SK-N-SH (cell line): ENCODE results near the gene FLT1. TPM values are rescaled to one million over a fixed set of nuclear protein-coding genes. Genes with fewer than 3 reads are reported as not detected.

Source experiments
- CTCF ChIA-PET: fragments of 300-600, 350-600 bp; formaldehyde crosslinking; extraction: SDS; loops from one replicate; lab custom pipeline; 2021; lab: Yijun Ruan, JAX
- POLR2A ChIA-PET: fragments of 350-600 bp; sonication (Branson Sonifier 250); formaldehyde crosslinking; extraction: SDS; loops from one replicate; lab custom pipeline; 2020; ENCODE audit warnings: antibody characterized with exemption, inconsistent platforms; lab: Yijun Ruan, JAX
- DNase-seq: peaks from one replicate; pipeline ENCODE4 v3.0.0; 2012
- H2AFZ ChIP-seq: fragments of 200-600 bp; sonication (generic); 2 replicates; pipeline ENCODE4 v1.8.1; 2016; ENCODE audit warnings: antibody characterized with exemption, mild to moderate bottlenecking, low read depth
- H3F3A ChIP-seq: fragments of 200-600 bp; sonication (generic); replicated peaks from 2 replicates; pipeline ENCODE3; 2016; ENCODE audit warnings: antibody characterized with exemption, mild to moderate bottlenecking; ENCODE audit not compliant: insufficient read depth
- H3K27ac ChIP-seq, 2 experiments: fragments of 200-500 bp in 1 of 2; fragments of 200-600 bp in 1 of 2; sonication (Bioruptor generic) in 1 of 2; sonication (generic), shearing (Covaris generic) in 1 of 2; 2 replicates each; pipeline versions ENCODE4 v1.5.1 to v1.6.1; 2014 to 2016; ENCODE audit warnings: low read depth in 2 of 2, inconsistent platforms in 1 of 2, low read length in 1 of 2, mild to moderate bottlenecking in 1 of 2, mixed read lengths in 1 of 2
- H3K27me3 ChIP-seq: fragments of 200-600 bp; sonication (generic), shearing (Covaris generic); 2 replicates; pipeline ENCODE4 v1.6.1; 2016; ENCODE audit warnings: mixed run types; ENCODE audit not compliant: insufficient read depth
- H3K36me3 ChIP-seq, 2 experiments: fragments of 200-500 bp in 1 of 2; fragments of 200-600 bp in 1 of 2; sonication (Bioruptor generic) in 1 of 2; sonication (generic) in 1 of 2; replicated peaks in 1 of 2; 2 replicates each; pipeline versions ENCODE3 to v1.5.1; 2014 to 2016; ENCODE audit warnings: low read length in 1 of 2, mild to moderate bottlenecking in 1 of 2; ENCODE audit not compliant: insufficient read depth in 2 of 2, control insufficient read depth in 1 of 2
- H3K4me1 ChIP-seq, 2 experiments: fragments of 200-500 bp in 1 of 2; fragments of 200-600 bp in 1 of 2; sonication (Bioruptor generic) in 1 of 2; sonication (generic), shearing (Covaris generic) in 1 of 2; 2 replicates each; pipeline versions ENCODE4 v1.5.1 to v1.6.1; 2014 to 2016; ENCODE audit warnings: low read depth in 1 of 2, low read length in 1 of 2, mixed run types in 1 of 2; ENCODE audit not compliant: insufficient read depth in 2 of 2, control insufficient read depth in 1 of 2
- H3K4me2 ChIP-seq: fragments of 200-600 bp; sonication (generic), shearing (Covaris generic); 2 replicates; pipeline ENCODE4 v1.6.1; 2017; ENCODE audit warnings: mixed run types
- H3K4me3 ChIP-seq, 2 experiments: fragments of 200-500 bp in 1 of 2; fragments of 200-600 bp in 1 of 2; sonication (Bioruptor generic) in 1 of 2; sonication (generic), shearing (Covaris generic) in 1 of 2; 2 replicates each; pipeline versions ENCODE4 v1.5.1 to v1.8.1; 2014 to 2016; ENCODE audit warnings: low read depth in 2 of 2, inconsistent platforms in 1 of 2, low read length in 1 of 2, mild to moderate bottlenecking in 1 of 2, mixed read lengths in 1 of 2, moderate library complexity in 1 of 2
- H3K79me2 ChIP-seq: fragments of 200-600 bp; sonication (generic); 2 replicates; pipeline ENCODE4 v1.8.1; 2017; ENCODE audit warnings: mild to moderate bottlenecking; ENCODE audit not compliant: insufficient read depth
- H3K9ac ChIP-seq: fragments of 200-600 bp; sonication (generic); 2 replicates; pipeline ENCODE4 v1.6.1; 2017; ENCODE audit warnings: mixed run types
- H3K9me2 ChIP-seq: fragments of 200-600 bp; sonication (generic); 2 replicates; pipeline ENCODE4 v1.6.1; 2017; ENCODE audit warnings: mixed run types
- H3K9me3 ChIP-seq: fragments of 200-600 bp; sonication (generic); 2 replicates; pipeline ENCODE4 v1.6.1; 2017; ENCODE audit warnings: mixed run types, mild to moderate bottlenecking, moderate library complexity
- H4K20me1 ChIP-seq: fragments of 200-600 bp; sonication (generic); 2 replicates; pipeline ENCODE4 v1.6.1; 2017; ENCODE audit warnings: mild to moderate bottlenecking, mixed run types; ENCODE audit not compliant: insufficient read depth
- EP300 ChIP-seq, 2 experiments: IDR thresholded peaks; 2 replicates each; pipeline versions ENCODE4 v1.4.0 to v1.6.1; 2012; ENCODE audit warnings: borderline replicate concordance in 1 of 2, low read depth in 1 of 2, low read length in 1 of 2
- EZH2phosphoT487 ChIP-seq: fragments of 200-600 bp; sonication (generic); IDR thresholded peaks from 2 replicates; pipeline ENCODE4 v1.6.1; 2017; ENCODE audit warnings: low read depth, mixed run types, mild to moderate bottlenecking, antibody characterized with exemption, moderate library complexity, borderline replicate concordance
- FOXJ3 ChIP-seq: sonication (generic); formaldehyde crosslinking; IDR thresholded peaks from 2 replicates; pipeline ENCODE4 v1.5.1; 2020; ENCODE audit warnings: mild to moderate bottlenecking, missing genetic modification reagents
- FOXM1 ChIP-seq: IDR thresholded peaks from 2 replicates; pipeline ENCODE4 v1.4.0; 2012; ENCODE audit warnings: low read depth, mild to moderate bottlenecking
- GABPA ChIP-seq: IDR thresholded peaks from 2 replicates; pipeline ENCODE4 v1.4.0; 2012; ENCODE audit warnings: low read depth, mild to moderate bottlenecking
- GATA2 ChIP-seq: sonication (generic); formaldehyde crosslinking; IDR thresholded peaks from 2 replicates; pipeline ENCODE4 v1.5.0; 2020; ENCODE audit warnings: mild to moderate bottlenecking, missing genetic modification reagents
- JUND ChIP-seq: IDR thresholded peaks from 2 replicates; pipeline ENCODE4 v1.4.0; 2012
- RAD21 ChIP-seq: IDR thresholded peaks from 2 replicates; pipeline ENCODE4 v1.6.1; 2012; ENCODE audit warnings: mild to moderate bottlenecking, low read length
- RCOR1 ChIP-seq: fragments of 150-350 bp; IDR thresholded peaks from 2 replicates; pipeline ENCODE4 v1.6.1; 2017; ENCODE audit warnings: antibody characterized with exemption, low read length
- REST ChIP-seq: IDR thresholded peaks from 2 replicates; pipeline ENCODE4 v1.6.1; 2012; ENCODE audit warnings: mild to moderate bottlenecking, low read depth, low read length, moderate library complexity
- RXRA ChIP-seq: IDR thresholded peaks from 2 replicates; pipeline ENCODE4 v1.4.0; 2012; ENCODE audit warnings: low read depth, mild to moderate bottlenecking, borderline replicate concordance
- SMC3 ChIP-seq: IDR thresholded peaks from 2 replicates; pipeline ENCODE4 v1.6.1; 2012; ENCODE audit warnings: low read depth, low read length, improper control_type of control experiment
- TEAD4 ChIP-seq: IDR thresholded peaks from 2 replicates; pipeline ENCODE4 v1.4.0; 2012; ENCODE audit warnings: mild to moderate bottlenecking, borderline replicate concordance; ENCODE audit not compliant: insufficient read depth
- USF2 ChIP-seq: fragments of 150-350 bp; IDR thresholded peaks from 2 replicates; pipeline ENCODE4 v1.6.1; 2017; ENCODE audit warnings: antibody characterized with exemption, low read length, low read depth, borderline replicate concordance
- WGBS: methylation state at CpG from one replicate; pipeline ENCODE4 v1.1.6; 2017; ENCODE audit warnings: low lambda C conversion rate; 5-methylcytosine and 5-hydroxymethylcytosine counted together
- polyA plus RNA-seq, 3 experiments: library from polyadenylated mRNA; depleted of rRNA; stranded (reverse); fragments of >200 nt; gene quantifications; 2 replicates each; pipeline ENCODE4 v1.2.3, GENCODE V29; 2012
- TF ChIP-seq, protein P1 (sequence below): IDR thresholded peaks from 2 replicates; pipeline ENCODE4 v1.4.0; 2012; ENCODE audit warnings: low read depth, borderline replicate concordance

The FLT1 gene
- polyA plus RNA-seq, 1 of the 3 experiments (the other 2 are of a cell fraction) = 0.20 TPM

- Histone ChIP-seq H2AFZ (peak overlapping the region; percentile 72; the same call in 1 of the 2 replicates), H3K4me3 (peak overlapping the region; percentile 37 to 51; a peak in 3 of 4 replicates), H3K4me2 (peak overlapping the region; percentile 63; the same call in 1 of the 2 replicates), H3F3A (no peaks in the 10 kb centered on the region), H3K27me3 (peaks cover 56% of the 10 kb centered on the region; the same call in 1 of the 2 replicates), H3K9me2 (no peaks in the 10 kb centered on the region), H4K20me1 (no peaks in the 10 kb centered on the region), H3K79me2 (no peaks in the 10 kb centered on the region), H3K36me3 (no peaks in the 10 kb centered on the region), H3K9ac (no peak overlapping the region), H3K4me1 (no peaks in the 10 kb centered on the region), H3K9me3 (no peaks in the 10 kb centered on the region), H3K27ac (no peak overlapping the region)
- peak; percentile 68; the same call in 1 of the 2 replicates for TF ChIP-seq EZH2phosphoT487
- TF ChIP-seq, protein P1, sequence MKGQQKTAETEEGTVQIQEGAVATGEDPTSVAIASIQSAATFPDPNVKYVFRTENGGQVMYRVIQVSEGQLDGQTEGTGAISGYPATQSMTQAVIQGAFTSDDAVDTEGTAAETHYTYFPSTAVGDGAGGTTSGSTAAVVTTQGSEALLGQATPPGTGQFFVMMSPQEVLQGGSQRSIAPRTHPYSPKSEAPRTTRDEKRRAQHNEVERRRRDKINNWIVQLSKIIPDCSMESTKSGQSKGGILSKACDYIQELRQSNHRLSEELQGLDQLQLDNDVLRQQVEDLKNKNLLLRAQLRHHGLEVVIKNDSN = no peak
- DNase-seq = peak; percentile 44
- CTCF ChIA-PET = no interaction called here
- WGBS = 7% methylated on average over 19 of the region's 96 CpGs
- POLR2A ChIA-PET = no interaction called here
Observed at GRCh38 chr13:28532388-28533124, 37.6 kb upstream of the FLT1 start.

GRCh38 chr13:28531845-28532387 is 37.0 kb upstream of the FLT1 start:
- no peak for DNase-seq
- no peaks in the 10 kb centered on the region for H3K79me2 ChIP-seq
- H3K9ac ChIP-seq = no peak overlapping the region
- H3K4me2 ChIP-seq = peak overlapping the region; percentile 74
- TF ChIP-seq EZH2phosphoT487 (no peak), RAD21 (no peak), GATA2 (CRISPR knock-in tag) (no peak), REST (no peak), FOXJ3 (CRISPR knock-in tag) (no peak), TEAD4 (no peak), RCOR1 (no peak), SMC3 (no peak), FOXM1 (no peak), JUND (no peak), GABPA (no peak), USF2 (no peak), RXRA (no peak), EP300 (IDR thresholded peaks at IDR 0.05; ENCODE audit: borderline replicate concordance in 1 of 2, low read depth in 1 of 2, low read length in 1 of 2) (no peak)
- TF ChIP-seq, protein P1 = no peak
- H3K27me3 ChIP-seq = peaks cover 57% of the 10 kb centered on the region; the same call in 1 of the 2 replicates
- no peaks in the 10 kb centered on the region for H3K9me2 ChIP-seq
- no peak overlapping the region for H3K27ac ChIP-seq
- H3K4me1 ChIP-seq = no peaks in the 10 kb centered on the region
- peak overlapping the region; percentile 37 to 51; a peak in 3 of 4 replicates for H3K4me3 ChIP-seq
- H3K36me3 ChIP-seq = no peaks in the 10 kb centered on the region
- 15% methylated on average over 18 of the region's 25 CpGs for WGBS
- H4K20me1 ChIP-seq = no peaks in the 10 kb centered on the region
- POLR2A ChIA-PET = no interaction called here
- H3K9me3 ChIP-seq = no peaks in the 10 kb centered on the region
- CTCF ChIA-PET = no interaction called here
- no peaks in the 10 kb centered on the region for H3F3A ChIP-seq
- no peak overlapping the region; the same call in 1 of the 2 replicates for H2AFZ ChIP-seq
